MM.1S (cell line): ENCODE measurements around the gene PTGES.
"Not testable (repeated sequence)": the region's sequence is repeated elsewhere in the genome, so short reads cannot be mapped to it uniquely, and the experiment has no call there.

Experiments used
- DNase-seq: peaks from one replicate; pipeline ENCODE4 v3.0.0-alpha.2; 2015
- H2AFZ ChIP-seq: fragments of 300-600 bp; sonication (generic); 2 replicates; pipeline ENCODE4 v1.6.0; 2016; ENCODE audit warnings: antibody characterized with exemption, low read length
- H3F3A ChIP-seq: fragments of 300-600 bp; sonication (generic); 2 replicates; pipeline ENCODE4 v1.6.1; 2016; ENCODE audit warnings: mild to moderate bottlenecking, antibody characterized with exemption, low read length, moderate library complexity, mixed read lengths; ENCODE audit not compliant: insufficient read depth
- H3K27ac ChIP-seq: fragments of 300-600 bp; sonication (generic); 2 replicates; pipeline ENCODE4 v1.5.1; 2016; ENCODE audit warnings: mild to moderate bottlenecking, low read length
- H3K27me3 ChIP-seq: fragments of 300-600 bp; sonication (generic); replicated peaks from 2 replicates; pipeline ENCODE4 v1.6.0; 2016; ENCODE audit warnings: low read length; ENCODE audit not compliant: insufficient read depth
- H3K36me3 ChIP-seq: fragments of 300-600 bp; sonication (generic); replicated peaks from 2 replicates; pipeline ENCODE4 v1.6.1; 2016; ENCODE audit warnings: mild to moderate bottlenecking, low read length, mixed read lengths; ENCODE audit not compliant: insufficient read depth
- H3K4me1 ChIP-seq: fragments of 300-600 bp; sonication (generic); 2 replicates; pipeline ENCODE4 v1.6.1; 2016; ENCODE audit warnings: low read length, mixed read lengths
- H3K4me2 ChIP-seq: fragments of 300-600 bp; sonication (generic); 2 replicates; pipeline ENCODE4 v1.6.0; 2016; ENCODE audit warnings: low read depth, low read length
- H3K4me3 ChIP-seq: fragments of 300-600 bp; sonication (generic); 2 replicates; pipeline ENCODE4 v1.5.1; 2016; ENCODE audit warnings: low read length, mixed read lengths
- H3K79me2 ChIP-seq: fragments of 300-600 bp; sonication (generic); 2 replicates; pipeline ENCODE4 v1.6.1; 2016; ENCODE audit warnings: mixed run types, low read length, mixed read lengths
- H3K9ac ChIP-seq: fragments of 300-600 bp; sonication (generic); 2 replicates; pipeline ENCODE4 v1.6.1; 2016; ENCODE audit warnings: low read length, mixed read lengths
- H3K9me2 ChIP-seq: fragments of 300-600 bp; sonication (generic); replicated peaks from 2 replicates; pipeline ENCODE4 v1.6.1; 2016; ENCODE audit warnings: mild to moderate bottlenecking, low read length, mixed read lengths; ENCODE audit not compliant: insufficient read depth
- H3K9me3 ChIP-seq: fragments of 300-600 bp; sonication (generic); replicated peaks from 2 replicates; pipeline ENCODE4 v1.6.1; 2016; ENCODE audit warnings: mild to moderate bottlenecking, low read length, mixed read lengths; ENCODE audit not compliant: insufficient read depth
- H4K20me1 ChIP-seq: fragments of 300-600 bp; sonication (generic); 2 replicates; pipeline ENCODE4 v1.6.1; 2016; ENCODE audit warnings: mild to moderate bottlenecking, low read length, moderate library complexity, mixed read lengths; ENCODE audit not compliant: insufficient read depth
- EZH2 ChIP-seq: fragments of 300-600 bp; sonication (generic); optimal IDR thresholded peaks from 2 replicates; pipeline ENCODE3; 2017; ENCODE audit warnings: low read depth, mild to moderate bottlenecking, antibody characterized with exemption, low read length, mixed read lengths
- EZH2phosphoT487 ChIP-seq: fragments of 300-600 bp; sonication (generic); IDR thresholded peaks from 2 replicates; pipeline ENCODE4 v1.6.1; 2018; ENCODE audit warnings: antibody characterized with exemption, low read length
- TF ChIP-seq, protein P1 (sequence below): fragments of 300-600 bp; sonication (generic); IDR thresholded peaks from 2 replicates; pipeline ENCODE4 v1.5.1; 2016; ENCODE audit warnings: antibody characterized with exemption, low read length, mixed read lengths

PTGES gene, protein sequence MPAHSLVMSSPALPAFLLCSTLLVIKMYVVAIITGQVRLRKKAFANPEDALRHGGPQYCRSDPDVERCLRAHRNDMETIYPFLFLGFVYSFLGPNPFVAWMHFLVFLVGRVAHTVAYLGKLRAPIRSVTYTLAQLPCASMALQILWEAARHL

DNA sequence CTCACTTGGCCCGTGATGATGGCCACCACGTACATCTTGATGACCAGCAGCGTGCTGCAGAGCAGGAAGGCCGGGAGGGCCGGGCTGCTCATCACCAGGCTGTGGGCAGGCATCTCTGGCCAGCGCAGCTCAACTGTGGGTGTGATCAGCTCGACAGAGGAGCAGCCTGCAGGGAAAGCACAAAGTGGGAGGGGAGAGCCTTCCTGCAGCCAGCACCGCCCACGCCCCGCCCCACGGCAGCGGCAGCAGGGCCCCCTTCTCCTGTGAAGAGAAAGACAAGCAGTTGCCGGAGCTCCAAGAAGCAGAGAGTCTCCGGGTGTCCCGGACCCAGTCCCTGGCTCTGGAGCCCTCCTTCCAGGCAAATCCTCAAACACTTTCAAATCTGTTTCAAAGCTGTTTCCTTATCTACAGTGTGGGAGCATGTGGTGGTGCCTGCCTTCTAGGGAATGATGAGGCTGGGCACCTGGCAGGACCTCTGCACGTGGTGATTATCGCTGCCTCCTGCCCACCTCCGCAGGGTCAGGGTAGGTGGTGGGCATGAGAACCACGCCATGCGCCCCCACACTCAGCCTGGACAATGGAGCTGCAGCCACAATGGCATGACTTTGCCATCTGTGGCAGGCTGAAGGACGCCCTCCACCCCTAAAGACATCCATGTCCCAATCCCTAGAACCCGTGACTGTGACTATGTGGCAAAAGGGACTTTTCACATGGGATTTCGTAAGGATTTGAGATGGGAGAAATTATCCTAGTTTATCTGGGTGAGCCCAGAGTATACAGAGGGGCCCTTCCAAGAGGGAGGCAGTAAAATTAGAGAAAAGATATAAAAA lies at the start of gene PTGES:
Gene PTGES, minus strand, starts transcription at position 143 of the 830 bp plus-strand sequence. Its CDS starts 30 bp downstream, at position 113.
- Histone ChIP-seq H3K4me3 (no peak within 1 kb of the TSS), H3K27me3 (peaks cover 85% of the 10 kb centered on the region), H3K9me2 (no peaks in the 10 kb centered on the region), H3K79me2 (no peaks in the 10 kb centered on the region), H3K4me1 (no peaks in the 10 kb centered on the region), H2AFZ (no peak within 1 kb of the TSS), H3K4me2 (peak within 1 kb of the TSS; percentile 28; the same call in 1 of the 2 replicates), H3K9ac (no peak within 1 kb of the TSS), H3F3A (no peaks in the 10 kb centered on the region), H4K20me1 (no peaks in the 10 kb centered on the region), H3K9me3 (no peaks in the 10 kb centered on the region), H3K36me3 (no peaks in the 10 kb centered on the region), H3K27ac (no peak within 1 kb of the TSS)
- peak; percentile 27 for DNase-seq
- TF ChIP-seq EZH2 (no peak), EZH2phosphoT487 (no peak)
- TF ChIP-seq, protein P1, sequence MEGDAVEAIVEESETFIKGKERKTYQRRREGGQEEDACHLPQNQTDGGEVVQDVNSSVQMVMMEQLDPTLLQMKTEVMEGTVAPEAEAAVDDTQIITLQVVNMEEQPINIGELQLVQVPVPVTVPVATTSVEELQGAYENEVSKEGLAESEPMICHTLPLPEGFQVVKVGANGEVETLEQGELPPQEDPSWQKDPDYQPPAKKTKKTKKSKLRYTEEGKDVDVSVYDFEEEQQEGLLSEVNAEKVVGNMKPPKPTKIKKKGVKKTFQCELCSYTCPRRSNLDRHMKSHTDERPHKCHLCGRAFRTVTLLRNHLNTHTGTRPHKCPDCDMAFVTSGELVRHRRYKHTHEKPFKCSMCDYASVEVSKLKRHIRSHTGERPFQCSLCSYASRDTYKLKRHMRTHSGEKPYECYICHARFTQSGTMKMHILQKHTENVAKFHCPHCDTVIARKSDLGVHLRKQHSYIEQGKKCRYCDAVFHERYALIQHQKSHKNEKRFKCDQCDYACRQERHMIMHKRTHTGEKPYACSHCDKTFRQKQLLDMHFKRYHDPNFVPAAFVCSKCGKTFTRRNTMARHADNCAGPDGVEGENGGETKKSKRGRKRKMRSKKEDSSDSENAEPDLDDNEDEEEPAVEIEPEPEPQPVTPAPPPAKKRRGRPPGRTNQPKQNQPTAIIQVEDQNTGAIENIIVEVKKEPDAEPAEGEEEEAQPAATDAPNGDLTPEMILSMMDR = no peak

DNA sequence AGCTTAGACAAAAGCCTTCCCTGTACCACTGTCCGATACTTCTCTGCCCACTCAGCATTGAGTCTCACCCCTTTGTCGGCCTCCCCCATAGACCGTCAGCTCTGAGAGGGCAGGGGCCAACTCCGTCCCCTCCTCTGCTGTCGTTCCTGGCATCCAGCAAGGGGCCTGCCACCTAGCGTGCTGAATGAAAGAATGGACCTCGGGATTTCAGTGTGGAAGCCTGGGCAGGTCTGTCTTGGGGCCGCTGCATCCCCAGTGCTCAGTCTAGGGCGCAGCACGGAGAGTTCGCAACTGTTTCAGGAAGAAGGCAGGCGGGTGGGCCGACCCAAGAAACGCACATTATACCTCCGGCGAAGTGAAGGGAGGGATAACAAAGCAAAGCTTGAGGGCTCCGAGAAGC lies 48.7 kb upstream of the PTGES start:
- Histone ChIP-seq H3K4me2 (no peak overlapping the region), H3K9ac (no peak overlapping the region), H3K79me2 (peaks cover 11% of the 10 kb centered on the region), H3K9me2 (no peaks in the 10 kb centered on the region), H3K27ac (no peak overlapping the region), H3K4me1 (peaks cover 5% of the 10 kb centered on the region; the same call in 1 of the 2 replicates), H3F3A (no peaks in the 10 kb centered on the region), H3K27me3 (peaks cover under 1% of the 10 kb centered on the region; the same call in 1 of the 2 replicates), H3K4me3 (no peak overlapping the region), H2AFZ (no peak overlapping the region), H3K36me3 (no peaks in the 10 kb centered on the region), H4K20me1 (no peaks in the 10 kb centered on the region), H3K9me3 (no peaks in the 10 kb centered on the region)
- TF ChIP-seq, protein P1 = no peak
- no peak for TF ChIP-seq EZH2
- DNase-seq = no peak

DNA sequence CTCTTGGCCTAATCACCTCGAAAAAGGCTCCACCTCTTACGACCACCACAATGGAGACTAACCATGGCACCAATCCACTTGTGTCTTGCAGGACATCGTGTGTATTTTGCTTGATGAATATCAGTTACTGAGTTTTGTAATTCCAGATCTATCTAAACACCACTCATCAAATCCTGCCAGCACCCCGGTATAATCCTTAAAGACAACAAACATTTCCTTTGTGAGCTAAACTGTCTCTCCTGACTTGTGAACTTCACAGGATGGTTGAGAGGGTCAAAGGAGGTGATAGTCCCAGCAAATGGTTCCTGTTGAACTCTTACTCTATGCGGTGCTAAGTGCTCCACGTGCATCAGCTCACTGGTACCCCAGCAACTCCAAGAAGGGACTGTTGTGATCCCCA lies 46.1 kb upstream of the PTGES start:
- H3K4me2 ChIP-seq = no peak overlapping the region
- H3K27ac ChIP-seq = no peak overlapping the region
- peaks cover 4% of the 10 kb centered on the region; the same call in 1 of the 2 replicates for H3K4me1 ChIP-seq
- TF ChIP-seq, protein P1 = no peak
- no peak for TF ChIP-seq EZH2
- TF ChIP-seq EZH2phosphoT487 = no peak
- peaks cover 25% of the 10 kb centered on the region for H3K27me3 ChIP-seq
- no peaks in the 10 kb centered on the region for H4K20me1 ChIP-seq
- H3F3A ChIP-seq = no peaks in the 10 kb centered on the region
- no peaks in the 10 kb centered on the region for H3K36me3 ChIP-seq
- H2AFZ ChIP-seq = no peak overlapping the region
- no peak overlapping the region for H3K4me3 ChIP-seq
- no peaks in the 10 kb centered on the region for H3K9me2 ChIP-seq
- no peak for DNase-seq
- H3K9me3 ChIP-seq = no peaks in the 10 kb centered on the region
- H3K9ac ChIP-seq = no peak overlapping the region
- peaks cover 6% of the 10 kb centered on the region for H3K79me2 ChIP-seq

DNA sequence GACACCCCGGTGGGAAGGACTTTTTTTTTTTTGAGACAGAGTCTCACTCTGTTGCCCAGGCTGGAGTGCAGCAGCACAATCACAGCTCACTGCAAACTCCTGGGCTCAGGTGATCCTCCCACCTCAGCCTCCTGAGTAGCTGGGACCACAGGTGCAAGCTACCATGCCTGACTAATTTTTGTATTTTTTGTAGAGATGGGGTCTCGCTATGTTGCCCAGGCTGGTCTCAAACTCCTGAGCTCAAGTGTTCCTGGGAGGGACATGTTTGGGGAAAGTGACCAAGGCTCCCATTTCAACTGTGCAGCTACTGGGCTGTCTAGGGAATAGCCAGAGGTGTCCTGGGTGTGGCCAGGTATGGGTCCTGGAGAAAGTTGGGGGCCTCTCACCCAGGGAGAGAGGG lies 43.2 kb upstream of the PTGES start:
- not testable (repeated sequence) for H3K9ac ChIP-seq, H4K20me1 ChIP-seq, H3K4me1 ChIP-seq, H3K9me3 ChIP-seq, H3K27ac ChIP-seq, H3K79me2 ChIP-seq, H3K36me3 ChIP-seq, H2AFZ ChIP-seq, H3K9me2 ChIP-seq, DNase-seq, H3F3A ChIP-seq, H3K4me2 ChIP-seq, H3K4me3 ChIP-seq
- H3K27me3 ChIP-seq = peaks cover 46% of the 10 kb centered on the region
